ENCODE results near the gene ATP12A.

ATP12A gene

DNA sequence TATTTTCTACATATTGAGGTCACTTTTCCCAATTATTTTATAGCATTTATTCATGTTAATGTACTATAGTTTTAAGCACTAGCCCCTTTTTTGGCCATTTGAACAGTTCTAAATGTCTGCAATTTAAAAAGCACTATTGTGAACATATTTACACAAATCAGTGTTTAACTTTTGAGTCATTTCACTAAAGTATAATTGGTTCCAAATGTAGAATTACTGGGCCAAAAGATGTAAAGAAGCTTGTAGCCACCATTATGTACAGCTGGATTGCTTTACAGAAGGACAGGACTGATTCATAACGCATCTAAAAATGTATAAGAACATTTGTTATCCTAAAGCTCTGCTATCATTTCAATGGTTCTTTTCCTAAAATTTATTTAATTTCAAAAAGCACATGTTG lies 16.6 kb upstream of the ATP12A start:
- DNase-seq (ENCODE audit: low read depth): no peak

DNA sequence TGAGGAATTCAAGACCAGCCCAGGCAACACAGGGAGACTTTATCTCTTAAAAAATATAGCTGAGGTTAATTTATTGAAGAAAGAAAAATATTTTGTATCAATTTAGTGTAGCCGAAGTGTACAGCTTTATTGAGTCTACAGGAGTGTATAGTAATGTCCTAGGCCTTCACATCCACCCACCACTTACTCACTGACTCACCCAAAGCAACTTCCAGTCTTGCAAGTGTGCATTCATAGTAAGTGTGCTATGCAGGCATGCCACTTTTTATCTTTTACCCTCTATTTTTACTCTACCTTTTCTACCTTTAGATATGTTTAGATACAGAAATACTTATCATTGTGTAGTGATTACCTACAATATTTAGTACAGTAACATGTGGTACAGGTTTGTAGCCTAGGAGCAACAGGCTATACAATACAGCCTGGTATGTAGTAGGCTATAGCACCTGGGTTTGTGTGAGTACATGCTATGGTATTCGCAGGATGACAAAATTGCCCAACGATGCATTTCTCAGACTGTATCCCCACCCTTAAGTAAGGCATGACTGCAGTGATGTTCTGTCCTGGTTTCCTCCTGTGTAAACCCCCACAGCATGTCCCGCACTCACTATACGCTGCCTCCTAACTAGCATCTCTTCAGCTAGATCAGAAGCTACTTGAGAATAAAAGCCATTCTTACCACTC lies 15.3 kb upstream of the ATP12A start:
- no peak for DNase-seq (ENCODE audit: low read depth)

DNA sequence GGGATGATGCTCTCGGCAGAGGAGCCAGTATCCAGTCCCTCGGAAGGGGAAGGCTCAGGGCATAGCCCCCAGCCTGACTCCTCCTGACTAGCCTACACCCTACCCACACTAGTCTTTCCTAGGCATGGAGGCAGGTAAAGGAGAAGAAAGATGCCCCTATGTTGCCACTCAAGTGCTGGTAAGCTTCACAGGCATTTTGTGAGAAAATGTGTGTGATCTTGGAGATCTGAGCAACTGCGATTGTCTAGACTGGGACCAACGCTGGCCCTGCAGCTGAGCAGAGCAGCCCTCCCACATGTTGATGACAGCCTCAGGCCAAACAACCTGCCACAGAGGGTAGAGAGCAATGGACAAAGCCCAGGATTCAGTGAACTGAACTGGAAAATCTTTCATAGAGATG lies 11.7 kb upstream of the ATP12A start:
- no peak for DNase-seq (ENCODE audit: low read depth)

DNA sequence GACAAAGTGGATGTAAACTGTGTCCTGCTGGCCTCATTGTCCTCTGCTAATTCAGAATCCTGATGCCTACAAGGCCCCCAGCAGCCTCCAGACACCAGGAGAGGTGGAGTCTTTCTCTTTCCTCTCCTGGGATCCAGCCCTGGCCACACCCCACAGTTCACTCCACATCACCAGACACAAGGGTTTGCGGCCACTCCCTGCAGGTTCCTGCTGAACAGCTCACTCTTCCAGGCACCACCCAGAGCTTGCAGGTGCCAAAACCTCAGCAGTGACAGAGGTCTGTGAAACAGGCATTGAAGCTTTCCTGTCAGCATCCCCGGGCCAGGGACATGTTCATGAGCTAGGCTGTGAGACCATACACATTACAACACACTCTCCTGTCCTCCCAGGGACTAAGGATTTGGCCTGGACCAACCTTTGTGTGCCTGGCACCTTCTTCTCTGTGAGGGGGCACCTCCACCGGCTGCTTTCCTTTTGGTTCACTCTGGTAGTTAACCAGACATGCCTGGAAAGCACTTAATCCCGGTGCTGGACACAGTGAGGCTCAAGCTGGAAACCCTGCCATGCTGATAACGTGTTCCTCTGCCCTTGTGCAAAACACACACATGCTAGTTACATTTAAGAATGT lies 11.1 kb upstream of the ATP12A start:
- DNase-seq (ENCODE audit: low read depth): no peak

DNA sequence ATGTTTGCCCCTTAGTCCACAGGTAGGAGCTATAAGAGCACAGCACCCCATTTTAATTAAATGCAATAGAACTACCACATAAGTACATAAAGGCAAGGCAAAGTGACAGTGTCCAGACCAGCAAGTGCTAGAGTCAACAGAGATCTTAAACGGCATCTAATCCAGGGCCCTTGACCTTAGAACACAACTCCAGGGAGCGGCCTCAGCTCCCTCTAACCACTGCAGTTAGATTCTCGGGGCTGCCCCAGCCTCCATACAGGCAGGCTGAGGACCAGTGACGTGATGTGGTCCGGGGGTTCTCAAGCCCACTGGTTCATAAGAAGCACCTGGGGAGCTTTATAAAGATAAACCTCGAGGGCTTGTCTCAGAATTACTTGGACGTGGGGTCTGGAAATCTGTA lies 10.0 kb upstream of the ATP12A start:
- DNase-seq (ENCODE audit: low read depth): no peak

DNA sequence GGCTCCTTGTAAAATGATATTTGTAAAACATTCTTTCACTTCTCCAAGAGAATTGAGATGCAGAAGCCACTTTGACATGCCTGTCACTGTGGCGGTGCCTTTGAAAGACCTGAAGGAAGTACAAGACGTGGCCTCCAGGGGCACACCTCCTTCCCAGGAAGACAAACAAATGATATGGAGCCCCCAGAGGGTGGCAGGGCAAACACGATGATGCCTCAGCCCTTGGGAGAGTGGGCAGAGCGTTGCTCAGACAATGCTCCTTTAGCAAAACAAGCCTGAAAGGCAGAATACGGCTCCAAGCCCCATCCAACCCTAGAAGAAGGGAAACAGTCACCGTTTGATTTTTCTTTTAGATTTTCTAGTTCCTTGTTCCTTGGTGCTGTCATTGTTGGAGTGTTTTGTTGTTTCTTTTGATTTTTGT lies 9.2 kb upstream of the ATP12A start:
- no peak for DNase-seq (ENCODE audit: low read depth)

DNA sequence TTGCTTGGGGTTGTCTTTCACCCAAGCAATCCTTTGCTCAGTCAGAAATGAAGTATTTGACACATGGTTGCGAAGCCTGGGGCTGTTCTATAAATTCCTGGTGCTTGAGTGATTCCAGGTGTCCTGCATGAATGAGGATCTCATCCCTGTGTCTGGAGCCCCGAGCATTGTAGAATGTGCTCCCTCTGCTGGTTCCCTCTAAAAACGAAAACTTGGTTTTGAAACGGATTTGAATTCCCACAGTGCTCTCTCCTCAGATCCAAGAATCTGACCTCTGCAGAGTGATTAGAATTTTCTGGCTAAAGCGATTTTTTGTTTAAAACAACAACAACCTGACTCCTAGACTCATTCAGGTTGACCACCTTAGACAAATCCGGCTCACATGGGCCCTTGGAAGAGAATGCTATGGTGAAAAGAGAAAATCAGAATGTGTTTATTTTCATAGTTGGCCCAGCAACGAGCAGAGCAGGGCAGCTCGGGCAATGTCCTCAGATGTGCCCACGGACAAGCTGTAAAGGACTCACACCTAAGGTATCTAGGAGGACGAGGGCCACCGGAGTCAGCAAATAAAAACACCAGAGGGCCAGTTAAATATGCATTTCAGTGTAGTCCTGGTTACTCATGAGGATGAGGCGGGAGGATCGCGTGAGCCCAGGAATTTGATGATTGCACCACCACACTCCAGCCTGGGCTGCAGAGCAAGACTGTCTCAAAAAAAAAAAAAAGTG lies 8.7 kb upstream of the ATP12A start:
- no peak for DNase-seq (ENCODE audit: low read depth)

DNA sequence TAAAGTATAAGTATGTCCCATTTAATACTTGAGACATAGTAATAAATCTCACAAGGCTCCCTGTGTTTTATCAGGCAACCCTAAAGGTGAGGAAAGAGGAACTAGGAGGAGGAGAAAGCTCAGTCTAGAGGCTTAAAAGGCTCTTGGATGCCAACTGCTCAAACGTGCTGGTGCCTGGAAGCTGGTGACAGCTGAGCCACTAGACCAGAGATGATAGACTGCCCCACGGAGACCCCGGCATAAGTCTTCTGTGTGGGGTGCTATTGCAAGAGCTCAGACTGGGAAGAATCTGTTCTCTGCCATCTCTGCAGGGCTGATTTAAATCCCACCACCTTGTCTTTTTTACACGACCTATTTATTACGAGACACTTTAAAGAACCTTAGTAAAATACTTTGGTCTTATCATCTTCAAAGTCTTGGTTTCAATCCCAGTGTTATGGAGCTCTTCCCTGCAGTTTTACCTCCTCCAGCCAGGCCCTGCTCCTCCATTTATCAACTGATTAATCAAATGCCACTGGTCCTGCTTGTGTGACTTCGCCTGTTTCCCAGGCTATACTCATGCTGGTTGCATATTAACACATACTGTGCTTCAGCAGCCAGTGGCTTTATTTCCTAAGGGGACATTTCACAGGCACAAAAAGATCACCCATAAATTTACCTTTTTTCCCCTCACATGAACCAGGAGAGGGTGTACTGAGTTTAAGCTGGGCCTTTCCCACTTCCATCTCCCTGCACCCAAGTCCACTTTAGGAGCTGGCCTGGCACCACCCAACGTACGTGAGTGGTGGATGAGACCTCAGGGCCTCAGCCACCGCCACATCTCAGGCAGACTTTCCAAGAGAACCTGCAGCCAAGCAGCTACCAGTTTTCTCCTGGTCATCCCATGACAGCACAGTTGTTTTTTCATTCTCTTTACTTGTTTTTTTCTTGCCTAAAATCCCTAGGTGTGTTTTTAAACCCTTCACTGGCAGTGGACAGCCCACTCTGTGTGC lies 7.8 kb upstream of the ATP12A start:
- DNase-seq (ENCODE audit: low read depth): no peak

DNA sequence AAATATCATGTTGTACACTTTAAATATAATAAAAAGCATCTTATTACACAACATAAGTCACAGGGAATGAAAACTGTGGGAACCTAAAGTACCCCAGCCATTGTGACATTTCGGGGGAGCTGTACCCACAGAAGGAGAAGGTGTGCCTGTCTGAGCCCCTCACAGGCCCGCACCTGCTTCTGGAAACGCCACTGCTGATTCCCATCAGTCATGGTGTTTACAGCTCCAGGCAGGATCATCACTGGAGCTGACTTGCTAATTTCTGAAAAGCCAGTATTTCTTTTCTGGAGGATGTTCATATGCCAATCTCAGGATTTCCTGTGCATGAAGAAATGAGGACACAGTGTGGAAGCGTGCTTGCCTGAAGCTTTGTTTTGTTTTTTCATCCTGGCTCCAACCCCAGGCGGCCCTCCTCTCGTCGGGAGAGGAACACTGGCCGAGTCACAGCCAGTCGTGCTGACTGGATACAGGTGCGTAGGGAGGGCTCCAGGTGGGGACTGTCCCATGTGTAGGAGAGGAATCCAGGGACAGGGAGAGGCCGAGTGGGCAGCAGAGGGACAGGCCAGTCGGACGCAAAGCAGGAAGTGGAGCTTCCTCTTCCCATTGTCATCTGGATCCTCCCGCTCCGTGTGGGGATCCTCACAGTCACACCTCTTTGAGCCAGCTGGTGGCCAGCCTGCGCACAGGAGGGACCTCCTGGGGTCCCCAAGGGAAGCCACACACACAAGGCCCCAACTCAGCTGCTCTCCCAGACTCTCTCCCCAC lies 4.2 kb upstream of the ATP12A start:
- no peak for DNase-seq (ENCODE audit: low read depth)

DNA sequence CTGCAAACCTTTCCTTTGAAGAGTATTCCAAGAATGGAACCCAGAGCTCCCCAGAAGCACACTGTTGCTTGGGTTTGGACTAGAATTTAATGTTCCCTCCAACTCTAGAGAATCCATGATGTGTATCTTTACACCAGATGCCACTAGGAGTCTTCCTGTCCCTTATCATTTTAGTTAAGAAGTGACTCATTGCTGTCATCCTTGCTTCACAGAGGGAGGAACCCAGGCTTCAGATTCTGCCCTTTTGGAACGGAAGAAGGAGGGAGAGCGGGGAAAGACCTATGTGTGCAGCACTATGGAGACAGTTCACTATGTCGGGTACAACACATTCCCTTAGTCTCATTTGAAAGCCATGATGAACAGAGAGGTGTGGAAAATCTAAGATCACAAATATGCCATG lies 2.1 kb upstream of the ATP12A start:
- no peak for DNase-seq (ENCODE audit: low read depth)

DNA sequence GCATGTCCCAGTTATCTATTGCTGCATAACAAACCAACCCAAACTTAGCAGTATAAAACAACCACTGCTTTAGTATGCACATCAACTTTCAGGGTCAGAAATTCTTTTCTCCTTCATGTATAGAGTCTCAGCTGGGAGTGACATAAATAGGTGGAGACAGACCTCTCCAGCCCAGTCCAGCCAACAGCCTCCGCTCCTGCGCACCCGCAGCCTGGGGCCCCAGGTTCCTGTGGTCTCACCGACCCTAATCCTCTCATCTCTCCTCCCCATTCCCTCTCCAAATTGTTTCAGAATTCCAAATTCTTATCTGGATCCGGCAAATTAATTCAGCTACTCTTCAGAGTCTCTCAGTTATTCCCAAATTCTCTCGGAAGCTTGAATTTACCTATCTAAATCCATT lies 522 bp upstream of the ATP12A start:
- no peak for DNase-seq (ENCODE audit: low read depth)

DNA sequence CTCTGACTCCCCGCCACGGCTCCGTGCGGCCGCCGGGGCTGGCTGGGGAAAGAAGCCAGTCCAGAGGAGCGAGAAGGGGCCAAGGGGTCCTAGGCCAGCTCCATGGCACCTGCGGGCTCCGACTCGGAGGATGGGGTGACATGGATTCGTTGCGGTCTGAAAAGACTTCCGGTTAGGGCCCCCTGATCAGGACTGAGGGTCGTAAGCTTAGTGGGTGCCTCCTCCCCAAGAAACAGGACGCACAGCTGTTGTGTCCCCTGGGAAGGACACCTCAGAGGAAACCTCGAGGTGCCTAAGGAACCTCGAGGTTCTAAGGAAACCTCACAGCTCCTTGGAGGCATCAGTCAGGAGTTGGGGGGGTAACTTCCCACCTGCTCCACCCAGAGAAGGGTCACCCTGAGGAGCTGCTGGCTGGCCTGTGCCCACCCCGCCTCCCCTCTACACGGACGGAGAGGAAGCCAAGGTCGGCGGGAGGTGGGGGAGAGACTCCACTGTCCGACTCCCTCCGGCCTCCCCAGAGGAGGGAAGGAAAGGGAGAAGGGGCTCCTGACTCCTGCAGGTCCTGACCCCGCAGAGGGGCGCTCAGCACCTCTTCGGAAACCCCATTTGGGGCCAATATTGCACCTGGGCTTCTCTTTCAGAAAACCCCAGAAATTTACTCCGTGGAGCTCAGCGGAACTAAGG lies 855 bp downstream of the ATP12A start:
- DNase-seq (ENCODE audit: low read depth): no peak

DNA sequence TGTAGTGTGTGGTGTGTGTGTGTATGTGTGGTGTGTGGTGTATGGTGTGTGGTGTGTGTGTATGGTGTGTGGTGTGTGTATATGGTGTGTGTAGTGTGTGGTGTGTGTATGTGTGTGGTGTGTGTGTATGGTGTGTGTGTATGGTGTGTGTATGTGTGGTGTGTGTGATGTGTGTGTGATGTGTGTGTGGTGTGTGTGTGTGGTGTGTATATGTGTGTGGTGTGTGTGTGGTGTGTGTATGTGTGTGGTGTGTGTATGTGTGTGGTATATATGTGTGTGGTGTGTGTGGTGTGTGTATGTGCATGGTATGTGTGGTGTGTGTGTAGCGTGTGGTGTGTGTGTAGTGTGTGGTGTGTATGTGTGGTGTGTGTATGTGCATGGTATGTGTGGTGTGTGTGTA lies 1.7 kb downstream of the ATP12A start:
- DNase-seq (ENCODE audit: low read depth): no peak

DNA sequence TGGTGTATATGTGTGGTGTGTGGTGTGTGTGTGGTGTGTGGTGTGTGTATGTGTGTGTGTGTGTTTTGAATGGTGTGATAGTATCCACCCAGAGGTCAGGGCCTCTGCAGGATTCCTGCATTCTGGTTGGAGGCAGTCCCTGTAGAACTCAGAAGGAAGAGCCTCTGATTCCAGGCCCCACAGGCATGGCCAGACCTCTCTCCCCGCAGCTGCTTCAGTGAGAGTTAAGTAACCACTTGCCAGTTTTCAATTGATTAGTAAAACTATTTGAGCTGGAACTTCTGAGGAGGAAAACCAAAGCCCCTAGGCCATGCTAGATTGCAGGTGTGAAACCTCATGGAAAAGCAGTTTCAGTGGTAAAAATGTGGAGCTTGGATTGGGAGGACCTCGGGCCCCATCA lies 2.1 kb downstream of the ATP12A start:
- DNase-seq (ENCODE audit: low read depth): no peak

DNA sequence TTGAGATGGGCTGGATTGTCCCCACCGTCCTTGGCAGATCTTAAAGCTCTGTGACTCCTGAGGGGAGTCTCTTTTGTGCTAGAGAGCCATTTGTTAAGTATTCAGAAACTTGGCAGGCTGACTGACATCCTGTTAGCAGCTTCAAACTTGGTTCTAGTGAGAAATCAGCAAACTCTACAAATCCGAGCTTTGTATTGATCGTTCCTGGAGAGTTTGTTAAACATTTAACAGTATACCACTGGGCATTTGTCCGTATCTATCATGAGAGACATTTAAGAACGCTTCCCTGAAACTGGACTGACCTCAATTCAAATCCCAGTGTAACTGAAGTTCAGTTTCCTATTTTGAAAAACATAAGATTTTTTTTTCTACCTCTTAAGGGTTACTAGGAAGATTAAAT lies 3.1 kb downstream of the ATP12A start:
- no peak for DNase-seq (ENCODE audit: low read depth)

DNA sequence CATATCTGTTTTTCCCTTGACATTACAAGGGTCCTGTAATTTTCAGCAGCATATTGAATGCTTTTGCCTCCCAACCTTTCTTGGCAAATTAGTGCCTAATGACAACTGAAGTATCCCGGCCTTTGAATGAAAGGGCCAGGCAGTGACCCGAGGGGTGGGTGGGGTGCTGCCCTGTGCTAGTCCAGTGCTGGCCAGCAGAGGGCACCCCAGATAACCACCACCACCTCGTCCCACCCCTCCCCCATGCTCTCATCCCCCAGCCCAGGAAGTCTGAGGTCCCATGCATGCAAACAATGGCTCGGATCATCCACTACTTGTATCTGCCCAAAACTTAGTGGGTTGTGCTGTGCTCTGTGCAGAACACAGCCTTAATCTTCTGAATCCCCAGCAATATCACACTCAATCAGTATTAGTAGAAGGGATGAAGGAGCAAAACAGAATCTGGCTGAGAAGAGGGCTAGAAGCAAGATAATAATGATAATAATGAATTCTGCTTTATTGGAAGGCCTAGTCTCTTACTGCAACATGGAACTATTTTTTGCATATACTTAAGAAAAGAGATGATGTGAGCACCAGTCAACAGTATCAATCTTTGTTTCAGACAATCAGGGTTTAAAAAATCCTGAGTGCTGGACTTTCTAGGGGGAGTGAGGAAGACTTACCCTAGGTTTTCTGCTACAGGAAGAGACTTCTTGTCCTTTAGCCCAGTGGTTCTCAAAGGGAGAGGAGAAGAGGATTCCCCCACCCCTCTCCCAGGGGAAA lies 3.8 kb downstream of the ATP12A start:
- peak; percentile 31 for DNase-seq (ENCODE audit: low read depth)

DNA sequence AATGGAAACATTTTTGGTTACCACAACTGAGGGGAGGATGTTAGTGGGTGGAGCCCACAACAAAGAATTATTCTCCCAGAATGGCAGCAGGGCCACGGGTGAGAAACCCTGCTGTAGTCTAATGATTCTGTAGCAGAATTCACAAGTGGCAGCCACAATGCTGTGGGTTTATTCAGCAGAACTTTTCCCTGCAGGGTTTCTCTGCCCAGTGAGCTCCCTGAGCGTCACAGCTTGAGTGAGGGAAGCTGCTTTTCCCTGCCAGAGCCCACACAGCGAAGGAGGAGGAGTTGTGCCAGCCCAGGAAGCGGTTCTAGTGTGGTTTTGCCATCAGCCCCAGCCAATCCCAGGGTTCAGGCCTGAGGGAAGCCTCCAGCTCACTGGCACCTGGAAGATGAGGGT lies 4.4 kb downstream of the ATP12A start:
- DNase-seq (ENCODE audit: low read depth): no peak

DNA sequence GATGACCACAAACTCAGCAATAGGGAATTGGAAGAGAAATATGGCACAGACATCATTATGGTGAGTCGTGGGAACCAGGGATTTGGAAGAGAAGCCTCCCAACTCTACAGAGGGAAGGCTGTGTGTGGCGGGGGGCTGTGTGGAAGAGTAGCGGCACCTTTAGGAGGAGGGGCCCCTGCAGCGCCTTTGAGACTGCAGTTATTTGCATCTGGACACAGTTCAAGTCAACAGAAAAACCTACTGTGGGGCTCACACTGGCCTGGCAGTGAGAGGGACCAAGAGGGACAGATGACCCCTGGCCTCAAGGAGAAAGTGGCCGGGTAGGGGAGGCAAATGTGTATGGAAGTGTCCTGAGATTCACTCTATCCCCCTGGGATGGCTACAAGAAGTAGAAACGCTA lies 5.1 kb downstream of the ATP12A start:
- no peak for DNase-seq (ENCODE audit: low read depth)

DNA sequence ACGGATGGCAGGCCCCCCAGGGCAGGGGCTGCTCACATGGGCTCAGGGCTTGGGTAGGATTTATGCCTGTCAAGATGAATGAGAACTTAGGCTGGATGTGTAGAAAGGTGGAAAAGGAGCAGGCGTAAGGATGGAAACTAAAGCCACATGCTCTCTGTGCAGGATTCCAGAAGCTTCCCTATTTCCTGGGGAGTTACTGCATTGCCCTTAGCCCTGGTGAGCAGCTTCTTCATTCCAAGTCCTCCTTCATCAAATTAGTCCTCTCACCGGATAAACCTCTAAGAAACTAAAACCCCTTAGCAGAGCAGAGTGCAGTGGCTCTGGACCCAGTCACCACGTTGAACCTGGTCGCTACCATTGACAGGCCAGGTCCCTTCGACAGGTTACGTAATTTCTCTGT lies 7.4 kb downstream of the ATP12A start:
- no peak for DNase-seq (ENCODE audit: low read depth)

DNA sequence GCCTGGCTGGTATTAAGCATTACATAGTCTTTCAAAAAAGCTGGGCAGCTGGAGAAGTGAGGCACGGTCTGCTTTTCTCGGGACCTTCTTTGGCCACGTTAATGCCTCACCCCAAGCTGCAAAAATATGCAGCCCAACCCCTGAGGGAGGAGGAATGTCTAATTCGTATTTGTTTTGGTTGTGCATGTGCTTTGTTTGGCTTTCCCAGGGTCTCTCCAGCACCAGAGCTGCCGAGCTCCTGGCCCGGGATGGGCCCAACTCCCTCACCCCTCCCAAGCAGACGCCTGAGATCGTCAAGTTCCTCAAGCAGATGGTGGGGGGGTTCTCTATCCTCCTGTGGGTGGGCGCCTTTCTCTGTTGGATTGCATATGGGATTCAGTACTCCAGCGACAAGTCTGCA lies 7.9 kb downstream of the ATP12A start:
- DNase-seq (ENCODE audit: low read depth): no peak

All from stimulated activated CD4-positive, alpha-beta T cell treated with anti-CD3 and anti-CD28 coated beads, Interleukin-2, amount 100 ng/mL, for 4 hours (primary cell).